ENCODE results near the gene LPP.

LPP gene

DNA sequence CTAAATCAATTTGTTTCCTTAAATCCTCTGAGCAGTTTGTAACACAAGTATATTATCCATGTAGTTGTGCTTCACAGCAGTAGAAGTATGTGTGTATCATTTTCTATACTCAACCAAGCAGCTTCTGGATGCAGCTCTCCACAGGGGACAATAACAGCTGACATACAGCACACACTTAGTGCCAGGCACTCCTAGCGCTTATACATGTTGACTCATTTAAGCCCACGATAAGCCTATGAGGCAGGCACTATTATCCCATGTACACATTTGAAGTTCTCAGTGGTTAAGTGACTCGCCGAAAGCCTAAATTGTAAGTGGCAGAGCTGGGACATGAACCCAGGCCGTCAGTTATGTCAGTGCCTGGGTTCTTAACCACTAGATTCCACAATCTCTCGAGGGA lies 20.3 kb upstream of the LPP start:
- no peak for DNase-seq
- intact Hi-C loops (cut with DNase I), result no loop called here

DNA sequence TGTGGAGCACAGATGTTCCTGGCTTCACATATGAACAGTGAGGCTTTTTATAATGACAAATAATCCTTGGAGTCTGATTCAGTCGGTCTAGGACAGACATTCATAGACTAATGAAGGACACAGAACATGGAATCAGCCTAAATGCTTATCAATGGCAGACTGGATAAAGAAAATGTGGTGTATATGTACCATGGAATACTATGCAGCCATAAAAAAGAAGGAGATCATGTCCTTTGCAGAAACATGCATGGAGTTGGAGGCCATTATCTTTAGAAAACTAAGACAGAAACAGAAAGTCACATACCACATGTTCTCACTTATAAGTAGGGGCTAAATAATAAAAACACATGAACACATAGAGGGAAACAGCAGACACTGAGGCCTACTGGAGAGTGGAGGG lies 19.9 kb upstream of the LPP start:
- intact Hi-C loops (cut with DNase I), result no loop called here

GRCh38 chr3:188134856-188135255 lies 19.1 kb upstream of the LPP start:
- no peak for DNase-seq
- intact Hi-C loops (cut with DNase I), result no loop called here

More for the DNA sequence above, 19.9 kb upstream of the LPP start:
- no peak for DNase-seq

GRCh38 chr3:188135271-188135670 lies 18.7 kb upstream of the LPP start:
- intact Hi-C loops (cut with DNase I), result no loop called here
- DNase-seq, result no peak

GRCh38 chr3:188137051-188137450 lies 16.9 kb upstream of the LPP start:
- DNase-seq, result no peak
- intact Hi-C loops (cut with DNase I), result no loop called here

DNA sequence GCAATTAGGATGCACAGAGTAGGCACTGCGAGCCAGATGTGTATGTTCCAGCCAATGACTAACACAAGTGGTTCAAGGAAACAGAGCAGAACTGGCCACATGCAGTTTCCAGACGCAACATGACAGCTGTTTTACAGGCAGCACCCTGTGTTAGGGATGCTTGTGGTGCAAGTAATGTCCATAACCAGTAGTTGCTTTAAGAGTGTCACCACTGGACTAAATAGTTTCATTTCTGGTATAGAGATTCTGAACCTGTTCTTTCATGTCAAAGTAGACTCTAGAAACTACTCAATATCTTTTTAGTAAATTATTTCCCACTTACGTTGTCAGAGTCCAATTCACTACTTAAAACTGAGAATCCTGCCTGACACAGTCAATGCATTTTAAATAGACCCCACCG lies 14.5 kb upstream of the LPP start:
- no peak for DNase-seq
- intact Hi-C loops (cut with DNase I), result no loop called here

GRCh38 chr3:188146219-188146618 lies 7.7 kb upstream of the LPP start:
- intact Hi-C loops (cut with DNase I), result no loop called here
- no peak for DNase-seq

- DNase-seq, result no peak
- intact Hi-C loops (cut with DNase I), result no loop called here
These were observed 6.2 kb upstream of the LPP start for GRCh38 chr3:188147782-188148181.

DNA sequence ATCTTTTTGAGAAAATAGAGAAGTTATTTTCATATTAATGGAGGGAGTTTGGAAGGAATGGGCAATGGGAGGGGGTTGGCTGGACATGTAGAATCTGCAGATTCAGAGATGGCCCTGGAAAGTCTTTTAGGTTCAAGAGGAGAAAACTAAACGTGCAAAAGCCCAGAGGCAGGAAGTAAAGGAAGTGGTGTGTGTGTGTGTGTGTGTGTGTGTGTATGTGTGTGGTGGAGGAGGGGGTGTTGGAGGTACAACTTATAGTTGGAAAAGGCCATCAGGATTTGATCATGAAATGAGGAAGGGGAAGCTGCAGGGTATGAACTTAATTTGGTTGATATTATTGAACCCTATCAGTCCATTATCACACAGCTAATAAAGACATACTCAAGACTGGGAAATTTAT lies 5.6 kb upstream of the LPP start:
- DNase-seq, result no peak
- intact Hi-C loops (cut with DNase I), result no loop called here

DNA sequence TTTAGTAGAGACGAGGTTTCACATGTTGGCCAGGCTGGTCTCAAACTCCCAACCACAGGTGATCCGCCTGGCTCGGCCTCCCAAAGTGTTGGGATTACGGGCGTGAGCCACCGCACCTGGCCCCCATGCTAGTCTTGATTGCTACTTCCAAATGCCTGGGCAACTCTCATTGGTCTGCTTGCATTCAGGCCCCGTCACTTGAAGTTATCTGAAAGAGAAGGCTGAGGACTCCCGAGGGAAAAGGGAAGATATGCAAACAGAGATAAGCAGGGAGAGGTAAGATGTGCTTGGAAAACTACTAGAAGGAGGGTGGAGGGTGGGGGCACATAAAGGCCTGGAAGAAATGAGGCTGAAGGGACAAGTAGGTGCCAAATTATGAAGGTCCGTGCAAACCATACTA lies 4.4 kb upstream of the LPP start:
- intact Hi-C loops (cut with DNase I), result no loop called here
- no peak for DNase-seq

- no peak for DNase-seq
These were observed 3.0 kb upstream of the LPP start for GRCh38 chr3:188150982-188151381.

DNA sequence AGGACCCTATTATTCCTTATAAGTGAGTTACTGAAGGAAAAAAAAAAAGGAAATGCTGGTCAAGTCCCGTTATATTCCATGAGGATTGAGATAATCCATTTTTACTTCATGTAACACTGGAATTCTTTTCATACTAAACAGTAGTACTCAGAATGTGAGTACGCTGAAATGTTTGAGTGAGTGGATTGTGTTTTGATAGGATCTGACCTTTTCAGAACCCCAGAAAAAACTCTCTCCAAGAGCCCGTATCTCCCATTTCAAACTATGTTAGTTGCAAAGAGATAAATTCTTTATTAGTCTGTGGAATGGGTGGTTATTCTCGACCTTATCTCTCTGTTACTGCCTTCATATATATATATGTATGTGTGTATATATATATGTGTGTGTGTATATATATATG lies 2.5 kb upstream of the LPP start:
- DNase-seq, result no peak
- intact Hi-C loops (cut with DNase I), result no loop called here

More at GRCh38 chr3:188150982-188151381, 3.0 kb upstream of the LPP start:
- intact Hi-C loops (cut with DNase I), result no loop called here

DNA sequence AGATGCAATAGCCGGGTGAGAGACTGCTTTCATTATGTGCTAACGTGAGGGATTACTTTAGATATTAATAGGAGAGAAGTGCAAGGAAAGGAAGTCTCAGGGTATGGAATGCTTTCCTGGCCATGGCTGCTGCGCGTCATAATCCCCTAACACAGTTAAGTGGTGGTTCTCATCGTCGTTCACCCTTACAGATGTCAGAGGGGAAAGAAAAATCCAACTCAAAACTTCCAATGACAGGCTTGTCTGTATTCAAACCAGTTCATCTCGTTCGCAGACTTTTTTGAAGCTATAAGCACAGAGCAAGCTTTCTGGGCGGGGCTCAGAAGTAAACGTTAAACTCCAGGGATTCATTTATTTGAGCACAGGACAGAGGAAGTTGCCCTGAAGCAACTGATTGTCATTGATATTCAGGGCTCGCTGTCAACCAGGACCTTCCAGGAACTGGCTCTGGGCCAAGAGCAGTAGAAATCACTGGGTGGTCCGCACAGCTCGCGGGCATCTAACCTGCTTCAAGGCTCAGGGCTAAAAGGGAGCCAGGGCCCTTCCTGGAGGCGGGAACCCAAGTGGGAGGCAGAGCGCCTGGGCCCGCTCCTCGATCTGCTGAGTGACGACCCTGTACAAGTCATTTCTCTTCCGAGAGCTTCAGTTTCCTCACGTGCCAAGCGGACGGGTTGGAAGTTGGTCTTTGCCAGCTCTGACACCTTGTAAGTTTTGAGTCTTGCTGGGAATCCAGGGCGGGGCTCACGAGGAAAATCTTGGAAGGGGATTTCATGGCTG lies 1.1 kb upstream of the LPP start:
- intact Hi-C loops (cut with DNase I), result no loop called here
- peak in 30 of 42 donors; percentile 9 to 48 (median 24) for DNase-seq

DNA sequence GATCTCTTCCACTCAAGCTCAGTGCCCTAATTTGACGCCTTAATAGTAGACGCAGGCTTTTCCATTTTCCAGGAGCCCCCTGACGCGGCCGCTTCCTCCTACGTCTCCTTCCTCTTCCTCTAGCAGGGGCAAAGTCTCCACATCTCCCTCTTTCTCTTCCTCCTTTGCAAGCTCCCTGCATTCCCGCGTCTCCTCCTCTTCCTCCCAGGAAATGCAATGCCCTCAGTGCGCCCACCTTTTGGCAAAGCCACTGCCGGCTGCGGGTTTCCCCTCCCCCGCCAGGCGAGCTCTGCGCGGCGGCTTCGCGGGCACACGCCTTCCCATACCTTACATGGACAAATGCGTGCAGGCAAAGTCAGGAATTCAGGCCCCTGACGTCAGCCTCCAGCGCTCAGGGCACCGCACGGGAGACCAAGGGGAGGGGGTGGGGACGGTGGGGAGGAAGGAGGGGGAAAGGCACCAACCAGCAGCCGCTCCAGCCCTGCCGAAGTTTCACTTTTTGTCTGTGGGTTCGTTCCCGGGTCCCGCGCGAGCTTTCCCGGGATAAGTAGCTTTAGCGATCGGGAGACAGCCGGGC lies 432 bp upstream of the LPP start:
- intact Hi-C loops (cut with DNase I), result no loop called here
- DNase-seq, result peak in 39 of 42 donors; percentile 40 to 83 (median 59)

GRCh38 chr3:188154809-188155574 lies 1.0 kb downstream of the LPP start:
- DNase-seq, result no peak
- intact Hi-C loops (cut with DNase I), result no loop called here

DNA sequence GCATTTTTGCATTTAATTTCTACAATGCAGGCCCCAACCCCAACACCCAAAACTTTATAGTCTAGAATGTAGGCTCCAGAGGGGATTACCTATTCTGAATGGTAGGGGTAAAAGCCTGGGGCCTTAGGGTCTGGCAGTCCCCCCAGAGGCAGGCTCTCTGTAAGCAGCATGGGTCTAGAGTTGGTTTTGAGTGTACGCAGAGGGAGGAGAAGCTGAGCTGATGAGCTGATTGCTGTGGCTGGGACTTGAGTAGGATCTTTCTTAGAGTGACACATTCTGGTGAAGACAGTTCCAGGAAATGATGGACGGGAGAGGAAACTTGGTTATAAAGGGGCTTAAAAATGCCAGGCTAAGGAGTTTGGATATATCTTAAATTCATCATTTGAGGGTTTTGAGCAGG lies 2.1 kb downstream of the LPP start:
- intact Hi-C loops (cut with DNase I), result no loop called here
- DNase-seq, result no peak

DNA sequence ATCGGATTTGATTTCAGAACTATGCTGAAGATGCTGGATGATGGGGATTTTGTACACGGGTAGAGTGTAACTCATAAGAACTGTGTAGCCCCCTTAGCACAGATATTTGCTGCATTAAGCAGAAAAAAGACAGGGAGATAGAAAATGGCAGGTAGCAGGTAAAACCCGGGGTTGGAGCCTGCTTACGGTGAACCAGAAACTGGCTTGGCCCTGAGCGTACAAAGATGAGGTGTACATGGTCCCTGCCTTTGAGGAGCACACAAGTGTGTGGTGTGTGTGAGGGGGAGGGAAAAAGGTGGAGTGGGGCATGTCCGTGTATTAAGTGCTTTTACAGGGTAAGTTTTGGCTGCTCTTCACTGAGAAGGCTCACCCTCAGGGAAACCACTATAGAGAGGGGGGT lies 3.5 kb downstream of the LPP start:
- no peak for DNase-seq
- intact Hi-C loops (cut with DNase I), result no loop called here

GRCh38 chr3:188157971-188158370 lies 4.0 kb downstream of the LPP start:
- no peak for DNase-seq
- intact Hi-C loops (cut with DNase I), result no loop called here

DNA sequence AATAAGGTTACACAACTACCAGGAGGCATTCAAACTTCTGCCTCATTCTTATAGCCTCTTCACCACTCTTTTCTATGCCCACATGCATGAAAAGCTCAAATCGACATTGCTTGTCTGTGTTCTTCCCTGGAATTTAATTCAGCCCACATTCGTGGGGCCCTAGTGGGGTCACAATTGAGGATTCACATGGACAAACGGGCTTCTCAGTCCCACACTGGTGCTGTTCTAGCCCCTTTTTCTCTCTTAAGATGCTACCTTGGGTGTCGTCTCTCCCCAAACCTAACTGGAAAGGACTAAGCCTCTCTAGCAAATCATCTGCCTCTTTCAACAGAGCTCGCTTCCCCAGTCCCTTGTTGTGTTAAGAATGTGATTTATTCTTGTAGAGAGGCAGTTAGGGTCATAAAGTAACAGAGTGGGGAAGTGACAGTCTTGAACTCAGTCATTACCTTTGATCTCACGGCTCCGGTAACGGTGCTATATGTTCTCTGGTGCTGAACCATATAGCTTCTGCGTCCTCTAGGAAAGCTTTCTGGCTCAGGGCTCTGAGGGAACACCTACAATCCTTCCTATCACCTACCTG lies 4.9 kb downstream of the LPP start:
- intact Hi-C loops (cut with DNase I), result no loop called here
- no peak for DNase-seq

DNA sequence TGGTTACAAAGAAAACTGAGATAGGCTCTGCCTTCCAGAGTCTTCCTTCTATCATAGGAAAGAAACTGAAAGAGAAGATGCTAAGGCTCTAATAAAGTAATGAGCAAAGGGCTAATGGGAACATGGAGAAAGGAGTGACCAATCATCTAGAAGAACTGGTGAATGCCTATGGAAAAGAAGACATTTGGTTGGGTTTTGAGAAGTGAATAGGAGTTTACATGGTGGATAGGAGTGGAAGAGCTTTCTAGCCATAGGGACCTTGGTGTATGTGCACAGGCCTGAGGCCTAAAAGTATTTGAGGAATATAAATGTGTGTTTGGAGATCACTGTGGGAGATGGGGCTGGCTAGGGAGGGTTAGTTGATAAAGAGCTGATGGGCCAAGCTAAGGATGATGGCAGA lies 6.8 kb downstream of the LPP start:
- DNase-seq, result no peak
- intact Hi-C loops (cut with DNase I), result no loop called here

Data from head of caudate nucleus (tissue), 42 donors.